GM19468 (cell line): ENCODE results near the gene NDST1.
A peak's percentile ranks its signal among the peaks of the same experiment; 100 is the strongest.

Experiments used
- ATAC-seq: cut with Tn5 transposase; IDR thresholded peaks from one replicate; pipeline ENCODE4 v1.9.1; 2021; ENCODE audit warnings: mild to moderate bottlenecking, moderate library complexity, moderate number of reproducible peaks; ENCODE audit not compliant: unreplicated experiment; ENCODE audit errors: extremely low read depth

The NDST1 gene

GRCh38 chr5:150540042-150540441 is 32.1 kb downstream of the NDST1 start:
- ATAC-seq: no peak

GRCh38 chr5:150540615-150541396 is 32.9 kb downstream of the NDST1 start:
- ATAC-seq: no peak

GRCh38 chr5:150541397-150541675 is 33.4 kb downstream of the NDST1 start:
- no peak for ATAC-seq

DNA sequence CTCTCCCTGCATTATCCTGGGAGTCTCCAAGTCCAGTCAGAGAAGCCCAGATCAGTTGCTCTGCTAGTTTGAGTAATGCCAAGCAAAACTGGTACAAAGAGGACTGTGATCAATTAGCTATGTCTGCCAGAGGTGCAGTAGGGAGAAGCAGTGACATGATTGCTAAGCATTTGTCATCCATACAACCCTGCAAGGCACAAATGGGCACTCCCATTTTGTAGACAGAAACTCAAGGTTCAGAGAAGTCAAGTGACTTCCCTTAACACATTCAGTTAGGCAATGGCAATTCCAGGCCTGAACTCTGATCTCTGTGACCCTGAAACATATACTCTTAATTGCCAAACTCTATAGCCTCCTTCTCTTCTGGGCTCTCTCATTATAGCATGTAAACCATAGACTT is 34.0 kb downstream of the NDST1 start:
- ATAC-seq: no peak

DNA sequence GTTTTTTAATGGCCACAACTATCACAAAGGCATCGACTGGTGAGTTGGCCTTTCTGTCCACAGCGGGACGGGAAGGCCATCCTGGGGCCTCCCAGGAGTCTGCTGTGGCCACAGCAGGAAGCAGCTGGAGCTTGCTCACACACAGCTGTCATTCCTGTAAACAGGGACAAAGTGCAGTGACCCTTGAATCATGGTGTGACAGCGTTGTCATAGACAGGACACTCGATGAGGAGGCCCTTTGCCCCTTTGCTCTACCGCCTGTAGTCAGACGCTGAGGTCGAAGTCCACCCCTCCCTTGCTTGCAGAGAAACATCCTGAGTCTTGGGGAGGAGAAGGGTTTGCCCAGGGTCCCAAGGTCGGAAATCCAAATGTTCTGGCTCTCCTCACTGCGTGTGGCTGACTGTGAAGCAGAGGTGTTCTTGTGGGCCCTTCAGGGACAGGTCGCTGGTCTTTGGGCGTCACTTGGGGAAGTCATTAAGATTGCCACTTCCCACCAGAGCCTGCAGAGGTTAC is 35.1 kb downstream of the NDST1 start:
- ATAC-seq: no peak

DNA sequence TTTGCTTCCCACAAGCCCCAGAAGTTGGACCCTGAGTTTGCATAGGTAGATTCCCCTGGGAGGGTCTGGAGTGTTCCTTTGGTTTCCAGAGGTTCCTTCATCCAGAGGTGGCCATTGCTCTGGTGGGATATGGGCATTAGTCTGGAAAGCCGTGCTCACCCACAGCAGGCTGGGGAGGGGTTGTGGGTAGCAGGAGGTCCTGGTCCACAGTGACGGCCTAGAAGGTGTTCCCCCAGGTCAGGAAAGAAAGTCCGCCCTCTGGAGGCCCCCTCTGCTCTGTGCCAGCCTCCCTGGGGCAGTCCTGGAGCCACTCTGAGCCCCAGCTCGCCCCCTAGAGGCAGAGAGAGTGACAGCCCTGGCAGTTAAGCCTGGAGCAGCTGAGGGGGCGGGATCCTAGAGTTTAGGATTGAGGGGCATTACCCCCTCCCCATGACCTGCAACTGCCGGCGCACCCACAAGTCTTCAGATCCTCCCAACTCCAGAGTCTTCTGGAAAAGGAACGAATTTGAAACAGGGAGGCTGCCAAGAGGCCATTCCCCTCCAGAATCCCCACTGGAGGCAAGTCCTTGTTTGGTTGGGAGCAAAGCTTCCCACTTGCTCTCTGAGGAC is 36.8 kb downstream of the NDST1 start:
- ATAC-seq: peak; percentile 42

- no peak for ATAC-seq
Measured at GRCh38 chr5:150545246-150545645, 37.3 kb downstream of the NDST1 start.

GRCh38 chr5:150548123-150548522 is 40.2 kb downstream of the NDST1 start:
- no peak for ATAC-seq

- no peak for ATAC-seq
Measured at GRCh38 chr5:150549735-150550134, 41.8 kb downstream of the NDST1 start.

- ATAC-seq: no peak
Measured at GRCh38 chr5:150550286-150550685, 42.4 kb downstream of the NDST1 start.

DNA sequence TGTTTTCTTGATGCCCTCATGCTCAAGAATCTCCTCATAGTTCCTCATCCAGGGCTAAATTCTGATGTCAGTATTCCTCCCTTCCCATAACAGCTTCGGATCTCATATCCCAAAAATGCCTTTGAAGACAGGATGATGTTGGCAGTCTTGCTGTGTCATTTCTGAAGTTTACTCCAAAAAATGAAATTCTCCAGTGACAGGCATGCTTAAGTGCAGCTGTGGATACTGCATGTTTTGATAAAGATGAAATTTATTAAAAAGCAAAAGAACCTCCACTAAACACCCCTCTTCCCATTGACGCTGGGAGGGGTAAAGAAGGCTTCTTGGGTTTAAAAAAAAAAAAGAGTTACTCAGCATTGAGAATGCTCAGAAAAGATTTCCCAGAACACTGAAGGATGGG is 43.1 kb downstream of the NDST1 start:
- ATAC-seq: no peak

DNA sequence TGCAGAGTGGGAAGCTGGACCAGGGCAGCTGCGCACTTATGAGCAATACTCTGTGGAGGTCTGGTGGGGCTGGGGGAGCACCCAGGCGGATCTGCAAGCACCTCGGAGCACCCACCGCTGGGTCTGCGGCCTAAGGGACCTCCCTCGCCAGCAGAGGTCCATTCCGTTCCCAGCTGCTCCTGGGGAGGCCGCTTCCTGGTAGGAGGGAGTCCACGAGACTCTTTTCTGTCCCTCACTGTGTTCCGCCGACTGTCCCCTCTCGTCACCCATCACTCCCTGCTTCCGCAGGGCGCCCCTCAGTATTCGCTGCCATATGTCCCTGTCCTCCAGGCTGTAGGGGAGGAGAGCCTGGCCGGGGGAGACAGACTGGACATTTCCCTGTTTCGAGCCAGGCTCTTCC is 45.5 kb downstream of the NDST1 start:
- no peak for ATAC-seq

DNA sequence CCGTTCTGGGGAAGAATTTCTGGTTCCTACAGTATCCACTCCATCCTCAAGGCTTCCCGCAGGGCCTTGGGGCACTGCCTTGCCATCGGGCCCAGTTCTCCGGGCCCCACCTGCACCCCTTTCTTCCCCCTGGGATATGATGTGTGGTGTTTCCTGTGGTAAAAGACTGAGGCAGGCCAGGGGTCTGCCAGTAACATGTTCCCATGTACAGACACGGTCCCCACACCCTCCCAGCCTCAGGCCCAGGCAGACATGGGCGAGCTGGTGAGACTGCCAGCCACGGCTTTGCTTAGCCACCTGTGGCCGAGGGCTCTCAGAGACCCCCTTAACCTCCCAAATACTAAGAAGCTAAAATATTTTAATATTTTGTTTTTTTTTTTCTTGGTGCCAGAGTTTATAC is 46.0 kb downstream of the NDST1 start:
- no peak for ATAC-seq

- no peak for ATAC-seq
Measured at GRCh38 chr5:150554857-150555256, 46.9 kb downstream of the NDST1 start.

DNA sequence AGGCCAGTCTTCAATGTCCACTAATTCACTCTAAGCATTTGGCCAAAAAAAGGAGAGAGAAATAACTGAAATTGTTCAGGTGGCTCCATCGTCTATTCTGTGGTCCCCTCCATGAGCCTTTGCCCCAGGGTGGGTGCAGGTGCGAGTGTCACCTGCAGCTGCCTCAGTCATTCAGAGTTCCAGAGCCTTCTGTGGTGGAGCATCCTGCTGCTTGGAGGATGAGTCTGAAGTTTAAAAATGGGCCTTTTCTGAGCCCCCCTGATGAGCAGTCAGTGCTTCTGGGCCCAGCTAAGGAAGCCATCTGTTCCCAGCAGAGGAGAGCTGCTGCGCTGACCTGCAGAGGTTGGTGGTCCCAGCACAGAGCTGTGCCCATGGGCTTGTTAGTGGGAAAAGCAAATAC is 48.2 kb downstream of the NDST1 start:
- no peak for ATAC-seq

- no peak for ATAC-seq
Measured at GRCh38 chr5:150556859-150557508, 49.1 kb downstream of the NDST1 start.

DNA sequence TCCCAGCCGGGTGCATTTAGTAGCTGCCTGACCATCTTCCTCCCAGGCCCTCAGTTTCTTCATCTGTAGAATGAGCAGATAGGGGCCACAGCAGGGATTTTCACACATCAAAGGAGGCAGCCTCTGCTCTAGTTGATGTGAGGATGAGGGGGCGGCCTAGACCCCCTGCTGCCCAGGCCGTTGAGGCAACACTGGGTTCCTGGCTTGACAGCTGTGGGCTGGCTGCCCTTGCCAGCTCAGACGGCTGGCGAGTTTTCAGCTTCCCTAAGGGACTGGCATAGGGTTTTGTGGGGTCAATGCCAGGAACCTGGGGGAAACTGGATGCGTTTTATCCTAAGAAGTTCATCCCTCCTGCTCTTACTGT is 49.6 kb downstream of the NDST1 start:
- ATAC-seq: no peak

DNA sequence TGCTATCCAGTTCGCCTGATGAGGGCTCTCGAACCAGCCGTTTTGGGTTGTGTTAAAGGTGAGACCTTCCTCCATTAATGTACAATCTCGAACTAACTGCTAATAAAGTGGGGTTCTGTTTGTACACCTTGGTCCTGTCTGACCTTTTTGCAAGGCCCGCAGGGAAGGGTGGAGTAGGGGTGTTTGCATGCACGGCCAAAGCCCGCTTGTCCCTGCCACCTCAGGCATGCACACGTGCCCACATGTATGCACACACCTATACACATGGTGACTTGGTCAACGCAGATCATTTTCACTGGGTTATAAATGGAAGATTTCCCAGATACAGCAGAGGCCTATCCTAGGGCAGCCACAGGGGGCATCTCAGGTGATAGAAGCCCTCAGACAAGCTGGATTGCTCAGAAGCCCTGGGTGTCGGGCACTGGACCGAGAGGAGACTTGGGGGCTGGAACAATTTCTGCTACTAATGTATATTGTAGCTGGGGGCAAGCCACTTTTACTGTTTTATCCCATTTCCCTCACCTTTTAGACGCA is 50.2 kb downstream of the NDST1 start:
- no peak for ATAC-seq

GRCh38 chr5:150559088-150559487 is 51.2 kb downstream of the NDST1 start:
- no peak for ATAC-seq

DNA sequence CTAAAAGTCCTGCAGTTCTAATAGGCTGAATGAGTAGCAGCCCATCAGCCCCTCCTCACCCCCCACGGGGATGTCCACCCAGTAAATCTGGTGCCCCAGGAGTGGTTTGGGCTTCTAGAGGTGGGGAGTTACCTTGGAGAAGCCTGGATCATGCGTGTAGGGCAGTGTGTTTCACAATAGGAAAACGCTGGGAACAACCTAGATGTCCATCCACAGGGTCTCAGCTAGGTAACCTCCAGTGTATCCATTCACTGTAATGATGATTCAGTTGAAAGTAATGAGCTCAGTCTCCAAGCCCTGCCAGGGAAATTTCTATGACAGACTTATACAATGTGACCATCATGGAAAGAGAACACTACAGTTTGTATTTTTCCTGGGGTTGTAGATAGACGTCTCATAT is 51.8 kb downstream of the NDST1 start:
- ATAC-seq: no peak

DNA sequence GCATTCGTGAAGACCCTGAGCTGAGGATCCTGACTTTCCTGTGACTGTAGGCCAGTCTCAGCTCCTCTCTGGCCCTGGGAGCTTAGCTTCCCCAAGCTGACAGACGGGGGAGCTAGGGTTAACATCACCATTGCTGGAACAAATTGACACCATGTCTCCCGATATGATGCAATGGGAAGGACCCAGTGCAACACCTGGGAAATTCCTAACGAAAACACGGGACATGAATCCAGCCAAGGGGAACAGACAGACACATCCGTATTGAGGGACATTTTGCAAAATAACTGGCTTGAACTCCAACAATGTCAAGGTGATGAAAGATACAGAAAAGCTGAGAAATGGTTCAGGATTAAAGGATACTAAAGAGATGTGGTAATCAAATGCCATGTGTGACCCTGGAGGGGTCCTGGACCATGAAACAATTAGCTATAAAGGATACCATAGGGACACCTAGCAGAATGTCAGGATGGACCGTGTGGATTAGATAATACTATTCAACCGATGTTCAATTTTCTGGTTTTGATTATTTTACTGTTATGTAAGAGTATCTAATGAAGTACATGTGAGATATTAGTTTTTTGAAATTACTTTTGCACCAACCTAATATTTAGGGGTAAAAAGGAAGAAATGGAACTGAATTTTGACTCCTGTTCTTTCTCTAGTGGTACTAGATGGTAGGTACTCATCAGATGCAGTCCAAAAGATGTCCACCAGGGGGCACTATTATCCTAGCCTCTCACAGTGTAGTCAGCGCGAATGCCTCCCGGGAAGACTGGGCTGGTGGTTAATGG is 52.7 kb downstream of the NDST1 start:
- peak; percentile 66 for ATAC-seq
